ENCODE results near the gene MYL6. TPM values are rescaled to one million over a fixed set of nuclear protein-coding genes. Genes with fewer than 3 reads are reported as not detected.

The MYL6 gene
- total RNA-seq, 1 experiment from 2014 or later, result 932 TPM

GRCh38 chr12:56127888-56128669 is 30.1 kb upstream of the MYL6 start, which contains the start of gene ESYT1 (continued):
- TF ChIP-seq STAT6 (CRISPR knock-in tag; conservative IDR thresholded peaks at IDR 0.05; ENCODE audit: low read depth), result no peak
- TF ChIP-seq ATF3 (CRISPR knock-in tag; conservative IDR thresholded peaks at IDR 0.05), result no peak
- TF ChIP-seq FOXK1 (CRISPR knock-in tag; IDR thresholded peaks at IDR 0.05), result peak; percentile 53; the same call in 1 of the 2 replicates
- TF ChIP-seq ARID4B (CRISPR knock-in tag; IDR thresholded peaks at IDR 0.05; ENCODE audit: borderline replicate concordance), result peak; percentile 94; the same call in 1 of the 2 replicates
- no peak for TF ChIP-seq MLX (CRISPR knock-in tag; IDR thresholded peaks at IDR 0.05)
- TF ChIP-seq ZNF396 (CRISPR knock-in tag; IDR thresholded peaks at IDR 0.05; ENCODE audit: borderline replicate concordance), result no peak
- no peak for TF ChIP-seq GTF2I (CRISPR knock-in tag; conservative IDR thresholded peaks at IDR 0.05)
- TF ChIP-seq JAZF1 (CRISPR knock-in tag; IDR thresholded peaks at IDR 0.05), result no peak
- TF ChIP-seq AFF4 (CRISPR knock-in tag; IDR thresholded peaks at IDR 0.05; ENCODE audit: borderline replicate concordance), result no peak
- TF ChIP-seq NR1H2 (CRISPR knock-in tag; IDR thresholded peaks at IDR 0.05), result no peak

GRCh38 chr12:56128670-56129205 is 29.4 kb upstream of the MYL6 start:
- ATAC-seq (no peak), DNase-seq (ENCODE audit: low spot score) (no peak)
- Mint-ChIP-seq H3K27me3 (ENCODE audit: low read depth) (no peaks in the 10 kb centered on the region; the same call in 1 of the 2 replicates), H3K4me1 (peaks cover 30% of the 10 kb centered on the region), H3K4me3 (peak overlapping the region; percentile 98), H3K9me3 (no peaks in the 10 kb centered on the region), H3K27ac (peak overlapping the region; percentile 99), H3K36me3 (peaks cover 37% of the 10 kb centered on the region)
- POLR2A ChIA-PET, result interaction anchor here (0.8 to 5.3 kb wide), 11 partner anchors 11 to 102 kb away, joined by 3 to 104 read pairs (median 11); partner anchors contain the start of genes ERBB3, MYL6, PA2G4 and RNF41
- TF ChIP-seq ARID4B (CRISPR knock-in tag; IDR thresholded peaks at IDR 0.05; ENCODE audit: borderline replicate concordance), result no peak
- 0 out of 2 replicates have a peak, but pooled peaks have one; percentile 26 for TF ChIP-seq ETV6 (CRISPR knock-in tag; IDR thresholded peaks at IDR 0.05)
- CTCF ChIA-PET, result interaction anchor here (0.5 to 4.2 kb wide), 24 partner anchors 7 to 508 kb away, joined by 3 to 61 read pairs (median 6); partner anchors contain the start of genes ANKRD52, COQ10A, MYL6 and MYL6B
